Gastroesophageal sphincter (tissue), 4 donors: ENCODE data around the gene DBP. TPM values are rescaled to one million over a fixed set of nuclear protein-coding genes. Genes with fewer than 3 reads are reported as not detected.
A peak's percentile ranks its signal among the peaks of the same experiment; 100 is the strongest.

Experiments used
- ATAC-seq: fragments of 150-250 bp; one replicate; pipeline ENCODE4 v1.9.1; 2016; ENCODE audit warnings: mild to moderate bottlenecking, moderate library complexity
- H3K27ac ChIP-seq, 4 donors: fragments of 200-600 bp; sonication (generic) in 3 of 4; 1 replicate in 3 of 4; 2 replicates in 1 of 4; pipeline ENCODE4 v1.5.1; 2016 to 2019
- H3K27me3 ChIP-seq: fragments of 200-600 bp; sonication (generic); one replicate; pipeline ENCODE4 v1.5.1; 2019
- H3K36me3 ChIP-seq, 2 donors: fragments of 200-600 bp; sonication (generic); one replicate each; pipeline ENCODE4 v1.5.1; 2019; ENCODE audit warnings: control low read depth in 1 of 2
- H3K4me1 ChIP-seq, 3 donors: fragments of 200-600 bp; sonication (generic); 1 replicate in 2 of 3; 2 replicates in 1 of 3; pipeline ENCODE4 v1.5.1; 2016 to 2019; ENCODE audit warnings: control low read depth in 2 of 3
- H3K4me3 ChIP-seq, 2 donors: fragments of 200-600 bp; sonication (generic); one replicate each; pipeline ENCODE4 v1.5.1; 2019; ENCODE audit warnings: mild to moderate bottlenecking in 1 of 2, moderate library complexity in 1 of 2
- H3K9me3 ChIP-seq, 3 donors: fragments of 200-600 bp; sonication (generic); one replicate each; pipeline ENCODE4 v1.5.1; 2017 to 2019; ENCODE audit warnings: control low read depth in 2 of 3
- CTCF ChIP-seq, 4 experiments: fragments of 200-600 bp in 2 of 4; fragments of 450-650 bp in 2 of 4; sonication (generic) in 1 of 4; IDR thresholded peaks; one replicate each; pipeline ENCODE4 v1.5.1; 2017 to 2019; ENCODE audit warnings: antibody characterized with exemption in 4 of 4, mild to moderate bottlenecking in 2 of 4, moderate library complexity in 2 of 4
- EP300 ChIP-seq: sonication (generic); formaldehyde crosslinking; IDR thresholded peaks from one replicate; pipeline ENCODE4 v1.6.1; 2017; ENCODE audit warnings: antibody characterized with exemption, mild to moderate bottlenecking
- POLR2A ChIP-seq, 2 donors: fragments of 450-650 bp; IDR thresholded peaks; one replicate each; pipeline ENCODE4 v1.6.1; 2017; ENCODE audit warnings: antibody characterized with exemption in 2 of 2, mild to moderate bottlenecking in 2 of 2, moderate library complexity in 1 of 2
- POLR2AphosphoS5 ChIP-seq: sonication (generic); formaldehyde crosslinking; IDR thresholded peaks from one replicate; pipeline ENCODE4 v1.6.1; 2017; ENCODE audit warnings: antibody characterized with exemption
- WGBS, 2 donors: methylation state at CpG; one replicate each; pipeline ENCODE4 v1.1.5; 2018; ENCODE audit warnings: low coverage in 1 of 2; 5-methylcytosine and 5-hydroxymethylcytosine counted together
- total RNA-seq, 4 donors: library from RNA; depleted of rRNA; stranded (reverse); fragments of >200 nt; gene quantifications; one replicate each; pipeline ENCODE4 v1.1.0, GENCODE V29; 2016

DBP gene
- total RNA-seq, 4 donors from 2014 or later = 2.9 to 16.8 (median 8.9) TPM

GRCh38 chr19:48648134-48648533 lies 11.0 kb upstream of the DBP start:
- ATAC-seq = no peak
- Histone ChIP-seq H3K4me3 (no peak overlapping the region), H3K9me3 (no peaks in the 10 kb centered on the region), H3K27ac (no peak overlapping the region), H3K36me3 (no peaks in the 10 kb centered on the region), H3K4me1 (peaks cover 0 to 34% (median 16%) of the 10 kb centered on the region in 3 donors), H3K27me3 (no peaks in the 10 kb centered on the region)
- TF ChIP-seq POLR2AphosphoS5 (no peak), EP300 (no peak), POLR2A (IDR thresholded peaks at IDR 0.05) (no peak), CTCF (IDR thresholded peaks at IDR 0.05) (no peak)
- WGBS, 2 donors = 33 to 40% methylated on average over 1 of the region's 2 CpGs

GRCh38 chr19:48646722-48647216 lies 9.6 kb upstream of the DBP start:
- H3K4me3 ChIP-seq = peak overlapping the region; percentile 59 to 80
- H3K36me3 ChIP-seq = no peaks in the 10 kb centered on the region
- peaks cover 0 to 34% (median 16%) of the 10 kb centered on the region in 3 donors for H3K4me1 ChIP-seq
- no peaks in the 10 kb centered on the region for H3K9me3 ChIP-seq
- H3K27ac ChIP-seq = peak overlapping the region in 3 of 4 donors; percentile 89 to 94 (median 93)
- H3K27me3 ChIP-seq = no peaks in the 10 kb centered on the region
- TF ChIP-seq POLR2AphosphoS5 (no peak), POLR2A (IDR thresholded peaks at IDR 0.05) (no peak), CTCF (IDR thresholded peaks at IDR 0.05) (no peak), EP300 (no peak)
- ATAC-seq = no peak
- WGBS, 2 donors = 16 to 18% methylated on average over 2 to 6 of the region's 10 CpGs

GRCh38 chr19:48646001-48646721 lies 9.0 kb upstream of the DBP start, which contains the start of gene CA11:
TSS of gene CA11 (minus strand) at chr19:48646187. CDS start at chr19:48645632, 555 bp downstream.
- Histone ChIP-seq H3K27ac (peak within 1 kb of the TSS; percentile 87 to 94 (median 91)), H3K4me3 (peak within 1 kb of the TSS; percentile 59 to 80), H3K27me3 (no peaks in the 10 kb centered on the region), H3K9me3 (no peaks in the 10 kb centered on the region), H3K36me3 (no peaks in the 10 kb centered on the region), H3K4me1 (peaks cover 0 to 34% (median 16%) of the 10 kb centered on the region in 3 donors)
- peak; percentile 93 for ATAC-seq
- TF ChIP-seq CTCF (IDR thresholded peaks at IDR 0.05) (peak in 3 of 4 experiments; percentile 88 to 99 (median 88)), EP300 (no peak), POLR2A (IDR thresholded peaks at IDR 0.05) (peak in 1 of 2 donors; percentile 37), POLR2AphosphoS5 (no peak)
- WGBS, 2 donors = 0% methylated on average over 6 to 7 of the region's 33 CpGs

- ATAC-seq = peak; percentile 1
- 0 to 2% methylated on average over 4 to 6 of the region's 6 CpGs for WGBS, 2 donors
- H3K36me3 ChIP-seq = no peaks in the 10 kb centered on the region
Observed at GRCh38 chr19:48645620-48646000, 8.4 kb upstream of the DBP start.

More at GRCh38 chr19:48645620-48646000, 8.4 kb upstream of the DBP start:
- no peaks in the 10 kb centered on the region for H3K27me3 ChIP-seq
- peaks cover 0 to 34% (median 16%) of the 10 kb centered on the region in 3 donors for H3K4me1 ChIP-seq
- H3K4me3 ChIP-seq = peak overlapping the region; percentile 59 to 80
- no peak for TF ChIP-seq POLR2A (IDR thresholded peaks at IDR 0.05)
- TF ChIP-seq CTCF (IDR thresholded peaks at IDR 0.05) = no peak
- no peak for TF ChIP-seq EP300
- TF ChIP-seq POLR2AphosphoS5 = no peak
- H3K27ac ChIP-seq = peak overlapping the region; percentile 87 to 94 (median 91)
- no peaks in the 10 kb centered on the region for H3K9me3 ChIP-seq
